HG02798 (cell line): ENCODE measurements around the gene ZNF43.
A peak's percentile ranks its signal among the peaks of the same experiment; 100 is the strongest.
"Not testable (repeated sequence)": the region's sequence is repeated elsewhere in the genome, so short reads cannot be mapped to it uniquely, and the experiment has no call there.

Experiments used
- ATAC-seq: cut with Tn5 transposase; IDR thresholded peaks from one replicate; pipeline ENCODE4 v1.9.1; 2021; ENCODE audit warnings: mild to moderate bottlenecking; ENCODE audit not compliant: unreplicated experiment, poor library complexity

Gene ZNF43

DNA sequence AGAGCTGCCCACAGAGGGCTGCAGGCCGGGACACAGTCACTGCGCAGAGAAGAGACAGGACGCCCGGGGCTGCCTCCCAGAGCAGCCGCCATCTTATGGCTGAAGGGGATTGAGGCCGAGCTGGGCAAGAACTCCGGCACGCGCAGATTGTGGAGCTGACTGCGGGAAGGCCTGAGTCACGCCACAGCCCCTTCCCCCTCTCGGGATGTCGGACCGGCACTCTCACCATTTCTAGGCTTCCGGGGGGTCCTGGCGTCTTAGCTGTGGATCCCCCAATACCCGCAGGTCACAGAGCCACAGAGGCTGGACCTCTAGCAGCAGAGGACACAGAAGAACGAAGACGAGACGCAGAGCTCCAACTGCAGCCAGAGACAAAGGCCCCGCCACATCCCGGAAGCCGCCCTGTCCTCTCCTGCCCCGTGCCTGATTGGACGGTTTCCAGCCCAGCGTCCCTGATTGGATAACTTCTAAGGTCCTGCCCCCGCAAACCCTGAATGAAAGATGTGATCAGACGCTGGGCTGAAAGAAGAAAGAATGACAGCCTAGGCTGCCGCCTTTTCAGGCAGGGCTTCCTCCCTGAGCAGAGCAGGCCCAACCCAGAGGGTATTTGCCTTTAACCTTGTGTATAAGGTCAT is at the start of gene ZNF43:
Gene ZNF43, minus strand, starts transcription at position 373 of the 635 bp plus-strand sequence. Its CDS starts 144 bp downstream, at position 229.
- ATAC-seq = peak; percentile 97

DNA sequence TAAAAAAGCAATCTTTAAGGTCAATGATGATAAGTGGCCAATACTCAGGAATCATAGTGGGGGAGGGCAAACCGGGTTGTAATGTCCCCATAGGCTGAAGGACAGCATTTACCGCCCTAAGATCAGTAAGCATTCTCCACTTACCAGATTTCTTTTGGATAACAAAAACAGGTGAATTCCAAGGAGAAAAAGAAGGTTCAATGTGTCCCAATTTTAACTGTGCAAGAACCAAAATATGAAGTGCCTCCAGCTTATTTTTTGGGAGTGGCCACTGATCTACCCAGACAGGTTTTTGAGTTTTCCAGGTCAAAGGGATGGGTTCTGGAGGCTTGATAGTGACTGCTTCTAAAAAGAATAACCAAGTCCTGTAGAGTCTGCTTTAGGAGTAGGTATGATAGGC is 49.5 kb upstream of the ZNF43 start:
- not testable (repeated sequence) for ATAC-seq

DNA sequence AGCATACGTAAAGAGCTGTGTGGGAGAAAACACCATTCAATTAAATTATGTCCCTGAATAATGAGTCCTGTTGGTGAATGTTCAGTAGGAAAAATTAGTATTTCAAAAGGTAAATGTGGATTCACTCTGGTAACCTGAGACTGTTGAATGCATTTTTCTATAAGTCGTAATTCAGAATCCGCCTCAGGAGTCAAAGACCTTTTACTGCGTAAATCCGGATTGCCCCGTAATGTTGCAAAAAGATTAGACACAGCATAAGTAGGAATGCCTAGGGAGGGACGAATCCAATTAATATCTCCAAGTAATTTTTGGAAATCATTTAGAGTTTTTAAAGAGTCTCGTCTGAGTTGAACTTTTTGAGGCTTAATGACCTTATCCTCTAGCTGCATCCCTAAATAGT is 48.8 kb upstream of the ZNF43 start:
- not testable (repeated sequence) for ATAC-seq

DNA sequence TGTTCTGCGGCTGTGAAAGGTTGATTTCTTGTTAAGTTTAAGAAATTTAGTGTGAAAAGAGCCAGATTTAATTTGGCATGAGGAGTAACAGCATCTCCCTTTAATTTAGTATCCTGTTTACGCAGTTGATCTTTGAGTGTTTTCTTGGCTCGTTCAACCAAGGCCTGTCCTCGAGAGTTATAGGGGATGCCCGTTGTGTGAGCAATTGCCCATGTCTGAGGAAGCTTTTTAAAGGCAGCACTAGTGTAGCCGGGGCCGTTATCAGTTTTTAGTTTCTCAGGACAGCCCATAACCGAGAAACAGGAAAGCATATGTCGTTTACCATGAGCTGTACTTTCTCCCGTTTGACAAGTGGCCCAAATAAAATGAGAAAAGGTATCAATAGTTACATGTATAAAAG is 47.5 kb upstream of the ZNF43 start:
- no peak for ATAC-seq

DNA sequence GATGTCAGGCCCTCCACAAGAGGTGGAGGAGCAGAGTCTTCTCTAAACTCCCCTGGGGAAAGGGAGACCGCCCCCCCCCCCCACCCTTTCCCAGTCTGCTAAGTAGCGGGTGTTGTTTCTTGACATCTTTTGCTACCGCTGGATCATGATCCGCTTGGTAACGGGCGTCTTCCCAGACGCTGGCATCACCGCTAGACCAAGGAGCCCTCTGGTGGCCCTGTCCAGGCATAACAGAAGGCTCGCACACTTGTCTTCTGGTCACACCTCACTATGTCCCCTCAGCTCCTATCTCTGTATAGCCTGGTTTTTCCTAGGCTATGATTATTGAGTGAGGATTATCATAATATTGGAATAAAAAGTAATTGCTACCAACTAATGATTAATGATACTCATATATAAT is 44.8 kb upstream of the ZNF43 start:
- ATAC-seq = not testable (repeated sequence)

DNA sequence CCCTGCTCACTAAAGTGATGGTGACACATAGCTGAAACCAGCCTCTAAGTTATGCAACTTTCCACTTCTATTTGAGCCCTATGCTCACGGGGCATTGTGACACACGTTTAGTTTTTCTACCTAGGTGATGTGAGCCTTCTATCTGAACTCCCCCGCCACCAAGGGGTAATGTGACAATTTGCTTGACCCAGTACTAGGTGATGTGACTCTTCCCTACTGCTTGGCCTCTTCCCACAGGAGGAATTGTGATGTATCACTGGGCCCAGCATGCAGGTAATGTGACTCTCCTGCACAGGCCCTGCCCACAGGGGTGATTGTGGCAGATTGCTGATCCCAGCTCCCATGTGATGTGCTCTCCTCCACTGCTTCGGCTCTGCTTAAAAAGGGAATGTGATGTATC is 42.7 kb upstream of the ZNF43 start:
- ATAC-seq = no peak

DNA sequence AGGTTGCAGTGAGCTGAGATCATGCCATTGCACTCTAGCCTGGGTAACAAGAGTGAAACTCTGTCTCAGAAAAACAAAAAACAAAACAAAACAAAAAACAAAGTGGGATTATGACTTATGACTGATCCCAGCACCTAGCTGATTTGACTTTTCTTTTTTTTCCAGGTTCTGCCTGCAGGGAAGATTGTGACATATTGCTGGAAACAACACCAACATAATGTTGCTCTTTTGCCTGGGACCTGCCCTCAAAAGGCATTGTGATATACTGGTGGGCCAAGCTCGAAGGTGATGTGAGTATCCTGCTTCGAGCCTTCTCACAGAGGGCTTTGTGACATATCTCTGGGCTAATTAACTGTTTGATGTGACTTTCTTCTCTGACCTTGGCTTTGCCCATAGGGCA is 42.0 kb upstream of the ZNF43 start:
- ATAC-seq = no peak

DNA sequence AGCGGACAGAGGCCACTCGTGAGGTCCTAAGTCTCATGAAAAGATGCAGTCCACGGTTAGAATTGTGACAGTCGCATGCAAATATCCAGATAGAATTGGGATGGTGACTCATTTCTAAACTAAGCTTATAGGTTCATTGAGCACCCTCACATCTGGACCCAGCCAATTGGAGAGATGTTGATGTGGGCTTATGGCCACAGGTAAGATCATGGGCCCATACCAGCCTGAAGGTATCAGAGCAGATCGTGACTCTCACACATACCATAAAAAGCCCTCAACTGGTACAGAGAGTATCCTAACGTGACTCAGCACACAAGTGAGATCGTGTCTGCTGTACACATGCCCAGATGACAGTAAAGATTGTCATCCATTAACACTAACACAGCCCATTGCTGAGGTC is 40.6 kb upstream of the ZNF43 start:
- not testable (repeated sequence) for ATAC-seq

DNA sequence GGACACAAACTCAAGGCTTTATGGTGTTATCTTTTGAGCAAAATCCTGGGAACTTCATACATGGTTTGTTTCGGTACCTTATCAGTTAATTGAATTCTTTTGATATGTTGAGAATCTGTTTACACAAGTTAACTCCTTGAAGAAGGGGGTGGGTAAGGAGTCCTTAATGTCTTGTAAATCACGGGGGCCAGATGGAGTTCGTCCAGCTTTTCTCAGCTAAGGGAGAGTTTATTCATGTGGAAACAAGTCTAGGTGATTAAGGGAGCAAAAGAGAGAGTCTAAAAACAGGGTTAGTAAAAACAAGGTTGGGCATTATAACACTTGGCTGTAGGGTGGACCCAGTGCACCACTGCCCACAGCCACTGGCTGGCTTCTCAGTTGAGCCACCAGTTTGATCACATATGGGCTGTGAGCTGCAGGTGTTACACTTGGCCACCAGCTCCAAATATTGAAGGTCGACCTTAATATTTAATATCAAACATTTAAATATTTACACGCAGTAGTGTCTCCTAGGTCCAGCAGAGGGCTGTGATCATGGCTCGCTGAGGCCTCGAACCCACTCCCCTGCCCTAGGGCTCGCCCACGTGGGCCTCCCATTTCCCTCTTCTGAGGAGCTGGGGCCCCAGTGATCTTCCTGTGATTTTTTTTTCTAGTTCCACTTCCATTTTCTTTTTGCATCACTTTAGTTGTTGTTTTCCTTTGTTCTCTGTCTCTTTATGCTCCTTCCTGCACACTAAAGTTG is 21.0 kb upstream of the ZNF43 start:
- ATAC-seq = no peak

DNA sequence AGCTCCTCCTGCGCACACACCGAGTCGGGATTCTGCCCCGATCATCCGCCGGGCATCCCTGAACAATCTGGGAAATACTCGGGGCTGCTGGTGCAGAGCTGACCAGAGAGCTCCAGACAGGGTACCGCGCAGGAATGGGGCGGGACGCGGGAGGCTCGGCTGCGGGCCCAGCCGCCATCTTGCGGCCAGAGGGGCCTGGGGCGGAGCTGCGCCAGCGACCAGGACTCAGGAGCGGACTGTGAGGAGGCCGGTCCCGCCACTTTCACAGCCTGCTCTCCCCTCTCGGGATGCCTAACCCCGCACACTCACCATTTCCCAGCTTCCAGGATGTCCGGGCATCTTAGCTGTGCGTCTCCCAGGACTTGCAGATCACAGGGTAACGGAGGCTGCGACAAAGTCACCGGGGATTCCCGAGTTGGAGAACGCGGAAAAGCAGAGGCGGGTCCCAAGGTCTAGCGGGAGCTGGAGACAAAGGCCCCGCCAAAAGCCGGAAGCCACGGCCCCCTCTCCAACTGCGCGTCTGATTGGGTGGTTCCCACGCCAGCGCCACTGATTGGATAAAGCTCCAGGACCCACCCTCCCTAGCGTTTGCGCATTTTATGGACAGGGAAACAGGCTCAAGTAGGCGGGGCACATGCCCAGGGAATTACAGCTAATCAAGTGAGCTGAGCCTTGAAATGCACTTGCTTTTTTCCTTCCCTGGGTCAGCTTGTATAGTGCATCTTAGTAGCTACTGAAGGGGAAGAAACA is 15.8 kb upstream of the ZNF43 start:
- peak; percentile 95 for ATAC-seq

DNA sequence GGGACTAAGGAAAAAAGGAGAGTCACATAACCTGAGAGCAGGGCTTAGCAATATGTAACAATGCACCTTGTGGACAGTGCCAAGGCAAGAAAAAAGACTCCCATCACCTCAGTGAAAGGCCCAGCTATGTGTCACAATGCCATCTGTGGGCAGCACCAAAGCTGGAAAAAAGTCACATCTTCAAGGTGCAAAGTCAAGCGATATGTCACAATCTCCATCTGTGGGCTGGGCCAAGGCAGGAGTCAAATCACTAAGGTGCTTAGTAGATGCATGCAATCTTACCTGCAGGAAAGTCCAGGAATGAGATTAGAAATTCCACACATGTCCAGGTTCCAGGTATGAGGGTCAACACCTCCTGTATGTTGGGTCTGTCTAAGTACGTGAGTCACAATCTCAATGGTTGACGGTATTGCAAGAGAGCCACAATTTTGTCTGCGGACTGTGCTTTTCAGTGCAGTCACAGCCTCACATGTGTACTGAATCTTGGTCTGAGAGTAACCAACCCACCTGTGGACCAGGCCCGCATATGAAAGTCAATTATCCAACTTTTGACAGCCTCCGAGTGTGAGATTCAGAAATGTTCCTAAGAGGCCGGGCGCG is 14.8 kb upstream of the ZNF43 start:
- ATAC-seq = no peak

DNA sequence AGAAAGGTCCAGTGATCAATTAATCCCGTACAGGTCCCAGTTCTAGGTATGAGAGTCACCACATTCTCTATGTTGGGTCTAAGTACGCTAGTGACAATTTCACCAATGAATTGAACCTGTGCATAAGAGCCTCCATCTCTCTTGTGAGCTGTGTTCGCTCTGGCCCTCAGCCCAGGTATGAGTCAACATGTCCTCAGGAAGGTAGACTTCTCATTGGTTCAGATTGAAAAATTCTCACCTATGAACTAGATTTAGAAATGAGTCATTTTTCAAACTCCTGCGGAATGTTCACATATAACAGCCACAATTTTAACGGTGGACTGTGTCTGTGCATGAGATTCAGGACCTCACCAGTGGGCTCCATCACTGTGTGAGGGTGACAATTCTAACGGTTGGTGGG is 12.7 kb upstream of the ZNF43 start:
- no peak for ATAC-seq

DNA sequence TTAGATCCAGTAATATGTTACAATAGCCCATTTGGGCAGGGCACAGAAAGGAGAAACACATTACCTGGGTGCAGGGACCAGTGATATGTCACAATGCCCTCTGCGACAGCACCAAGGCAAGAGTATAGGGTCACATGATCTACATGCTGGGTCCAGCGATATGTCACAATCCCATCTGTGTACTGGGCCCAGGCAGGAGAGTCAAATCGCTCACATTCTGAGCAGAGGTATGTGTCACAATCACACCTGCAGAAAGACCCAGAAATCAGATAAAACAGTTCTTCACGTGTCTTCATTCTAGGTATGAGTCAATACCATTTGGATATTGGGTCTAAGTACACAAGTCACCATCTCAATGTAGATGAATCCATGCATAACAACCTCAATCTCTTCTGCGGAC is 7.1 kb upstream of the ZNF43 start:
- ATAC-seq = no peak

DNA sequence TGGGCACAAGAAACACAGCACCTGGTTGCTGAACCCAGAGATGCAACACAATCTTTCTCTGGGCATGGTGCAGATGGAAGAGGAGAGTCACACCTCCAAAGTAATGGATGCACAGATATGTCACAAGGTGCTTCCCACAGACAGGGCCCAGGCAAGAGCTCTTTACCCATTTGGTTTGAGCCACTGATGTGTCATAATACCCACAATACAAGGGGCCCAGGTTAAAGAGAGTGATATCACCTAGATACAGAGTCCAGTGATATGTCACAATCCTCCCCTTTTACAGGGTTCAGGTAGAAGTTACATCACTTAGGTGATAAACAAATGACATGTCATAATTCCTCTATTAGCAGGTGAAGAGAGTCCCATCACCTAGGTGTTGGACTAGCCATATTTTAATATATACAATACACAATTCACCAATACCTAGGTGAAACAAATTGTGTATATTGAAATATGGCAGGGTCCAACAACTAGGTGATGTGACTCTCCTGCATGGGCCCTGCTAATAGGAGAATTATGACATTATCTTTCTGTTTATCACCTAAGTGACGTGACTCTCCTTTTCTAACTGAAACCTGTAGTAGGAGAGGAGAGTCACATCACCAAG is 5.6 kb upstream of the ZNF43 start:
- ATAC-seq = no peak

DNA sequence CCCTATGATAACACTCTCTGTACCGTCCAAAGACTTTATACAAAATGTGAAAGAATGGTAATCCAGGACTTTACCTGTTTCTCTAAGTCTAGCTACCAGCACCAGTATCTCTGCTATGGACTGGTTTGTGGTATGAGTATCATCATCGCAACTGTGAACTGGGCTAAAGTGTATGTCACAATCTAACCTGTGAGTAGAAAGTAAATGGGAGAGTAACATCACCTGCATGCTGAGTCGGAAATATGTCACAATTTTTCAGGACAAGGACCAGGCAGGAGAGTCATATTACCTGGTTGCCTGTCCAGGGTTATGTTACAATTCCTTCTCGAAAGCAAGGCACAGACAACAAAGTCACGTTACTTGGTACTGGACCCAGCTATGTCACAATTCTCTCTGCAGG is 5.1 kb upstream of the ZNF43 start:
- ATAC-seq = no peak

DNA sequence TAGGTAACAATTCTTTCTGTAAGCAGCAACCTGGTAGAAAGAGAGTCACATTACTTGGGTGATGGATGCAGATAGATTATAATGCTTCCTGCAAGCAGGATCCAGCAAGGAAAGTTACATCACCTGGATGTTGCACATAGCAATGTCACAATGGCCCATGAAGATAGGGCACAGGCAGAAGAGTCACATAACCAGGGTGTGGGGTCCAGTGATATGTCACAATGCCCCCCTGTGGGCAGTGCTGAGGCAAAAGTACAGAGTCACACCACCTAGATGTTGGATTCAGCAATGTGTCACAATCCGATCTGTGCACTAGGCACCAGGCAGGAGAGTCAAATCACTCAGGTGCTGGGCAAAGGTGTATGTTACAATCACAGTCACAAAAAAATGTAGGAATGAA is 4.0 kb upstream of the ZNF43 start:
- ATAC-seq = no peak

DNA sequence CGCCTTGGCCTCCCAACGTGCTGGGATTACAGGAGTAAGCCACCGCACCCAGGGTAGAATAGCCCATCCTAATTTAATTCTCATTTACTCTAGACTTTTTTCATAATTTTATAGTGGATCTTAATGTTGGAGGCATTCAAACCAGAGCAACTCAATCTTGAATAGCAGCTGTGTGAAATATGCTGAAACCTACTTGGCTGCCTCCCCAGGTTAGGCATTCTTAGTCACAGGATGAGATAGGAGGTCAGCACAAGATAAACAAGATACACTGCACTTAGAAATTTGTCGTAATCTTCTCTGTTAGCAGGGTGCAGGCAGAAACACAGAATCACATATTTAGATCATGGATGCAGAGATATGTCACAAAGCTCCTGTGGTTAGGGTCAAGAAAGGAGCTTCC is 2.7 kb upstream of the ZNF43 start:
- ATAC-seq = no peak

DNA sequence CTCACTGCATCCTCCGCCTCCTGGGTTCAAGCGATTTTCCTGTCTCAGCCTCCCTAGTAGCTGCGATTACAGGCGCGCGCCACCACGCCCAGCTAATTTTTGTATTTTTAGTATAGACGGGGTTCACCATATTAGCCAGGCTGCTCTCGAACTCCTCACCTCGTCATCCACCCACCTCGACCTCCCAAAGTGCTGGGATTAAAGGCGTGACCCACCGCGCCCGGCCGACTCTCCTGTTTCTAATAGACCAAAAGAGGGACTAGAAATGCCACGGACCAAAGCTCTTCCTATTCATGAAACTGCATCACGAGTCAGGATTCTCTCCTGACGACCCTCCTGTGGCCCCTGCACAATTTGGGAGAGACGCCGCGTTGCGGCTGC is 563 bp downstream of the ZNF43 start:
- ATAC-seq = no peak

DNA sequence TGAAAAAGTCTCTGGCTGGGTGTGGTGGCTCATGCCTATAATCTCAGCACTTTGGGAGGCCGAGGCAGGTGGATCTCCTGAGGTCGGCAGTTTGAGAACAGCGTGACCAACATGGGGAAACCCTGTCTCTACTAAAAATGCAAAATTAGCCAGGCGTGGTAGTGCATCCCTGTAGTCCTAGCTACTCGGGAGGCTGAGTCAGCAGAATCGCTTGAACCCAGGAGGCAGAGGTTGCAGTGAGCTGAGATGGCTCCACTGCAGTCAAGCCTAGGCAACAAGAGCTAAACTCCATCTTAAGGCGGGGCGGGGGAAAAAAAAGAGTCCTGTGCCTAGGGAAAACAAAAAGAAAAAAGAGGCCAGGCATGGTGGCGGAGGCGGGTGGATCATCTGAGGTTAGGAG is 2.2 kb downstream of the ZNF43 start:
- ATAC-seq = no peak

DNA sequence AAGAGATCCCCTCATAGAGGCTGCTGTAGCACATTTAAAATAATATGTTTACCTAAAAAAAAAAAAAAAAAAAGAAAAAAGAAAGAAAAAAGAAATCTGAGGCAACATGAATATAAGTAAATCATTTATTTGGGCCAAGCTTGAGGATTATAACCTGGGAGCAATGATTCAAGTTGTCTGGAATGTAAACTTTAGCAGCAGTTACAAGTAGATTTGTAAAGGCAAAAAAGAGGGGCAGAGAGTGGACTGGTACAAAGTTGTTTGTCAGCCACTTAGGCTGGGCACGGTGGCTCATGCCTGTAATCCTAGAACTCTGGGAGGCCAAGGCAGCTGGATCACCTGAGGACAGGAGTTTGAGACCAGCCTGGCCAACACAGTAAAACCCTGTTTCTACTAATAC is 11.3 kb downstream of the ZNF43 start:
- no peak for ATAC-seq

DNA sequence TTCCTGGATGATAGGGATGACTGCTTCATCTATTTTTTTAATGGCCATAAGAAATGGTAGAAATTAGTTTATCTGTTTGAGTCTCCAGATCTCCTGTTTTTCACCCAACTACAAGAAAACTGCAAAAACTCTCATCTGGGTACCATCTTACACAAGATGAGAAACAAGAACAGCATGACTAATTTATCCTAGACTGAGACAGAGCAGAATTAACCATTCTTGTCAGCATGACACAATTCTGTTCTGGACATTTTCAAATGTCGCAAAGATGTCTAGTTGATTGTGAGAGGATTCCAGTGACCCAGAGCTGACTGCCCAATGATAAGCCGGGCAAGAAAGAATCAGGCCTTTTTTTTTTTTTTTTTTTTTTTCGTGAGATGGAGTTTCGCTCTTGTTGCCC is 12.8 kb downstream of the ZNF43 start:
- ATAC-seq = no peak
